Spleen (tissue), 11 donors: Measurements from ENCODE around the gene MMD2. TPM values are rescaled to one million over a fixed set of nuclear protein-coding genes. Genes with fewer than 3 reads are reported as not detected.
"Not testable (repeated sequence)": the region's sequence is repeated elsewhere in the genome, so short reads cannot be mapped to it uniquely, and the experiment has no call there.

Experiments used
- DNase-seq: peaks from one replicate; pipeline ENCODE4 v3.0.0-alpha.2; 2020
- H3K27ac ChIP-seq, 8 donors: fragments of 200-600 bp; sonication (generic) in 7 of 8; 1 replicate in 4 of 8; 2 replicates in 4 of 8; pipeline versions ENCODE4 v1.5.0 to v1.8.0; 2016 to 2021; ENCODE audit warnings: inconsistent platforms in 4 of 8, mild to moderate bottlenecking in 4 of 8, moderate library complexity in 1 of 8
- H3K27me3 ChIP-seq, 7 donors: fragments of 200-600 bp; sonication (generic) in 6 of 7; replicated peaks in 1 of 7; 1 replicate in 4 of 7; 2 replicates in 3 of 7; pipeline versions ENCODE4 v1.5.0 to v1.8.0; 2016 to 2021; ENCODE audit warnings: inconsistent platforms in 3 of 7, mild to moderate bottlenecking in 1 of 7
- H3K36me3 ChIP-seq, 6 donors: fragments of 200-600 bp; sonication (generic) in 5 of 6; 1 replicate in 4 of 6; 2 replicates in 2 of 6; pipeline versions ENCODE4 v1.5.0 to v1.8.0; 2016 to 2021; ENCODE audit warnings: inconsistent platforms in 2 of 6
- H3K4me1 ChIP-seq, 6 donors: fragments of 200-600 bp; sonication (generic) in 5 of 6; 1 replicate in 3 of 6; 2 replicates in 3 of 6; pipeline versions ENCODE4 v1.5.0 to v1.8.0; 2016 to 2021; ENCODE audit warnings: inconsistent platforms in 3 of 6
- H3K4me3 ChIP-seq, 8 donors: fragments of 200-600 bp; sonication (generic) in 7 of 8; 1 replicate in 4 of 8; 2 replicates in 4 of 8; pipeline versions ENCODE4 v1.5.0 to v1.8.0; 2016 to 2021; ENCODE audit warnings: inconsistent platforms in 4 of 8, mild to moderate bottlenecking in 4 of 8, moderate library complexity in 2 of 8
- H3K9me3 ChIP-seq, 8 donors: fragments of 200-600 bp; sonication (generic) in 7 of 8; 1 replicate in 4 of 8; 2 replicates in 4 of 8; pipeline versions ENCODE4 v1.5.0 to v1.8.0; 2016 to 2021; ENCODE audit warnings: inconsistent platforms in 4 of 8
- CTCF ChIP-seq, 11 experiments: fragments of 200-600 bp in 7 of 11; fragments of 450-650 bp in 4 of 11; sonication (generic) in 4 of 11; IDR thresholded peaks in 8 of 11; conservative IDR thresholded peaks in 3 of 11; 1 replicate in 7 of 11; 2 replicates in 4 of 11; pipeline versions ENCODE4 v1.4.0 to v1.8.0; 2016 to 2021; ENCODE audit warnings: antibody characterized with exemption in 11 of 11, inconsistent platforms in 4 of 11, mild to moderate bottlenecking in 1 of 11
- POLR2A ChIP-seq, 3 donors: fragments of 450-650 bp; IDR thresholded peaks; one replicate each; pipeline ENCODE4 v1.5.1; 2017; ENCODE audit warnings: antibody characterized with exemption in 3 of 3, mild to moderate bottlenecking in 1 of 3
- POLR2AphosphoS5 ChIP-seq, 3 donors: sonication (generic); formaldehyde crosslinking; IDR thresholded peaks; one replicate each; pipeline ENCODE4 v1.5.1; 2017; ENCODE audit warnings: antibody characterized with exemption in 3 of 3
- WGBS, 5 donors: extraction: QIAGEN DNeasy Blood & Tissue Kit in 3 of 5; methylation state at CpG; one replicate each; pipeline versions ENCODE4 v1.1.5 to v1.1.7; 2013 to 2018; 5-methylcytosine and 5-hydroxymethylcytosine counted together
- intact Hi-C: fragments of 100-400 bp; cut with DNase I; formaldehyde crosslinking; loops from one replicate; pipeline ENCODE4 v1.15.0; 2023; ENCODE audit warnings: low total_unique reads
- polyA plus RNA-seq, 3 donors: library from polyadenylated mRNA; stranded (reverse); fragments of 200-250 nt; gene quantifications; one replicate each; pipeline ENCODE4 v1.2.1, GENCODE V29; 2013
- total RNA-seq, 7 donors: library from RNA; depleted of rRNA in 3 of 7; stranded (reverse); fragments of >200 nt in 3 of 7; fragmentation: NEBNext Ultra II Directional in 4 of 7; extraction: Animal tissue kit (Norgen Biotek cat#: 25700) in 4 of 7; gene quantifications; one replicate each; pipeline versions ENCODE4 v1.1.0 to v1.2.1, GENCODE V29; 2016 to 2021
- donor health status: healthy with polysubstance abuse.
- donor health status: DM: no; HTN: no; CAD: no; lungs with moderate emphysema.
- donor health status: DM: no; HTN: no; CAD: no.
- donor health status: Bipolar disorder and iron deficiency.
- donor health status: healthy.
- donor health status: DM: no; HTN: no; CAD: no.
- donor health status: DM: yes; HTN: yes; CAD: no.

MMD2 gene
- total and polyA plus RNA-seq, 10 donors, result not detected

DNA sequence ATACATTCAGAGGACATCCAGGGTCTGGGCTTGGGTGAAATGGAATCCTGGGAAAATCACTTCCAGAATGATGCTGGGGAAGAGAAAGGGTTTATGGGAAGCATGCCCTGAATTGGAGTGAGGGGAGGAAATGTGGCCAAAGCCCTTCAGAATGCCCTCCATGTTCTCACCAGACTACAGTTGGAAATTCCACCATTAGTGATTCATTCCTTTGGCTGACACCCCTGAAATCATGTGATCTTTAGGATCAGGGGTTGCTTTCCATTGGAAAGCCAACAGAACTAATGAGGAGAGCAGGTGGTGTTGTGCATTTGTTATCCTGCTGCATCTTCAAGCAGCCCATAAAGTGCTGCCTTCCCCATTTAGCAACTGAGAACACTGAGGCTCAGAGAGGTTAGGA, 54.6 kb downstream of the MMD2 start:
- Histone ChIP-seq H3K4me1 (no peaks in the 10 kb centered on the region), H3K4me3 (no peak overlapping the region), H3K36me3 (no peaks in the 10 kb centered on the region), H3K27ac (no peak overlapping the region), H3K27me3 (peaks cover 0 to 48% (median 0%) of the 10 kb centered on the region in 7 donors), H3K9me3 (peaks cover 0 to 9% (median 0%) of the 10 kb centered on the region in 8 donors)
- intact Hi-C loops, result no loop called here
- TF ChIP-seq POLR2AphosphoS5 (IDR thresholded peaks at IDR 0.05) (no peak), POLR2A (IDR thresholded peaks at IDR 0.05) (no peak), CTCF (IDR thresholded peaks at IDR 0.05 in 8 of 11, conservative IDR thresholded peaks at IDR 0.05 in 3 of 11) (no peak)
- DNase-seq, result no peak

DNA sequence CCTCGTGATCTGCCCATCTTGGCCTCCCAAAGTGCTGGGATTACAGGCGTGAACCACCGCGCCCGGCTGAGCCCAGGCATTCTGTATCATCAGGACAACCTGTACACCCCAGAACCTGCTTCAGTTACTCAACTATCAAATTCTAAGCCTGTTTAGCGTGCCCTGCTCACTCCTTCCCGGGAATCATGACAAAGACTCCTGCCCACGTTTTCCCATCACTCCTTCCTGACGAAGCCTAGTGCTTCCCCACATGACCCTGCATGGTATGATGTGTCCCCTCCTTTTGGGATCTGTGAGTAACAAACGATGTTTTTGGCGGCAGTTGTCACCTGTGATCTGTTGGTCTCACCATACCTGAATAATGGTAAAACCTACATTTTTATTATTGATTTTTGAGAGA, 63.2 kb downstream of the MMD2 start:
- no peak overlapping the region for H3K27ac ChIP-seq
- no peak for DNase-seq
- H3K4me3 ChIP-seq, result no peak overlapping the region
- intact Hi-C loops, result no loop called here
- no peak for TF ChIP-seq POLR2AphosphoS5 (IDR thresholded peaks at IDR 0.05)
- TF ChIP-seq POLR2A (IDR thresholded peaks at IDR 0.05), result no peak
- no peak for TF ChIP-seq CTCF (IDR thresholded peaks at IDR 0.05 in 8 of 11, conservative IDR thresholded peaks at IDR 0.05 in 3 of 11)
- H3K27me3 ChIP-seq, result peaks cover 0 to 11% (median 0%) of the 10 kb centered on the region in 7 donors
- H3K4me1 ChIP-seq, result no peaks in the 10 kb centered on the region
- no peaks in the 10 kb centered on the region for H3K36me3 ChIP-seq
- 81 to 86% (median 83%) methylated on average over 11 of the region's 11 CpGs for WGBS, 5 donors
- peaks cover 0 to 15% (median 10%) of the 10 kb centered on the region in 8 donors for H3K9me3 ChIP-seq

DNA sequence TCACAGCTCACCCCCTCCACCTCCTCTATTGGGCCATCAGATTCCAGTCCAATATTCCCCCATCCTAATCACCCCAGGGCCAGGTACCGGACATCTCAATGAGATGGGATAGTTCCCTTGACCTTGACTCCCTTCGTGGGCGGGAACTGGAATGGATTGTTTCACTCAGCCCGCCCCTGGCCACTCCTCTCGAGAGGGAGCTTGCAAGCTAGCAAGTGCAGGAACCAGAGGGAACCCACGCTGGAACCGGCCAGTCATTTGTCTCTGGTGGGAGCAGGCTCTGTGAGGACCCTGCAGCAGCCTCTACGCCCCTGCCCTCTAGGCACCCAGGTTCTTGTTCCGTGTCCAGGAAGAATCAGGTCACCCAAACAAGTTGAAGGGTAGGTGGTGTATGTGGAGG, 64.5 kb downstream of the MMD2 start:
- intact Hi-C loops, result no loop called here
- no peak for DNase-seq
- Histone ChIP-seq H3K4me1 (no peaks in the 10 kb centered on the region), H3K4me3 (no peak overlapping the region), H3K36me3 (no peaks in the 10 kb centered on the region), H3K9me3 (peaks cover 0 to 15% (median 10%) of the 10 kb centered on the region in 8 donors), H3K27me3 (peaks cover 0 to 6% (median 0%) of the 10 kb centered on the region in 7 donors), H3K27ac (no peak overlapping the region)
- 81 to 93% (median 89%) methylated on average over 9 of the region's 9 CpGs for WGBS, 5 donors
- TF ChIP-seq POLR2A (IDR thresholded peaks at IDR 0.05) (no peak), CTCF (IDR thresholded peaks at IDR 0.05 in 8 of 11, conservative IDR thresholded peaks at IDR 0.05 in 3 of 11) (no peak), POLR2AphosphoS5 (IDR thresholded peaks at IDR 0.05) (no peak)

DNA sequence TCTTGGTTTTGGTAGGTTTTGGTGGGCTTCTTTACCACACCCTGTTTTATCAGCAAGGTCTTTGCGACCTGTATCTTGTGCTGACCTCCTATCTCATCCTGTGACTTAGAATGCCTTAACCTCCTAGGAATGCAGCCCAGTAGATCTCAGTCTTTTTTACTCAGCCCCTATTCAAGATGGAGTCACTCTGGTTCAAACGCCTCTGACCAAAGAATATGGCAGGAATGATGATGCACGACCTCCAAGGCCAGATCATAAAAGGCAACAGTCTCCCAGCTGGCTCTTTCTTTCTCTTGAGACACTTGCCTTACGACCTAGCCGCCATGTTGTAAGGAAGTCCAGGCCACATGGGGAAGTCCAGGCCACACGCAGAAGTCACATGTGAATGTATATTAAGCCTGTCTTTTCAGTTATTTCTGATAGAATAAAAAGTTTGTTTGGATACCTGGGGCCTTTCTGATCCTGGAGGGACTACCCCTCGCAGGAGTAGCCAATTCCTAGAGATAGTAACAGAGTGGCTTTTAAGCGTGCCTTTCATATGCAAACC, 65.0 kb downstream of the MMD2 start:
- WGBS, 5 donors, result 82 to 87% (median 86%) methylated on average over 8 of the region's 8 CpGs
- intact Hi-C loops, result no loop called here

DNA sequence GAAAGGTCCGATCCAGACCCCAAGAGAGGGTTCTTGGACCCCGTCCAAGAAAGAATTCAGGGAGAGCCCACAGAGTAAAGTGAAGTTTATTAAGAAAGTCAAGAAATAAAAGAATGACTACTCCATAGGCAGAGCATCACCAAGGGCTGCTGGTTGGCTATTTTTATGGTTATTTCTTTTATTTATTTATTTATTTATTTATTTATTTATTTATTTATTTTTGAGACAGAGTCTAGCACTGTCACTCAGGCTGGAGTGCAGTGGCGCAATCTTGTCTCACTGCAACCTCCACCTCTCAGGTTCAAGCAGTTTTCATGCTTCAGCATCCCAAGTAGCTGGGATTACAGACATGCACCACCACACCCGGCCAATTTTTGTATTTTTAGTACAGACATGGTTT, 65.8 kb downstream of the MMD2 start:
- intact Hi-C loops, H3K27ac ChIP-seq, H3K4me1 ChIP-seq, H3K36me3 ChIP-seq, H3K4me3 ChIP-seq, DNase-seq: not testable (repeated sequence)
- Histone ChIP-seq H3K9me3 (peaks cover 0 to 15% (median 10%) of the 10 kb centered on the region in 8 donors), H3K27me3 (peaks cover 0 to 17% (median 0%) of the 10 kb centered on the region in 7 donors)
- WGBS, 5 donors, result 75 to 92% (median 87%) methylated on average over 4 of the region's 4 CpGs

More for the DNA sequence above, 65.0 kb downstream of the MMD2 start:
- DNase-seq, result no peak
- H3K36me3 ChIP-seq, result no peaks in the 10 kb centered on the region
- no peak overlapping the region for H3K27ac ChIP-seq
- no peak for TF ChIP-seq POLR2AphosphoS5 (IDR thresholded peaks at IDR 0.05)
- TF ChIP-seq CTCF (IDR thresholded peaks at IDR 0.05 in 8 of 11, conservative IDR thresholded peaks at IDR 0.05 in 3 of 11), result no peak
- TF ChIP-seq POLR2A (IDR thresholded peaks at IDR 0.05), result no peak
- peaks cover 0 to 8% (median 0%) of the 10 kb centered on the region in 7 donors for H3K27me3 ChIP-seq
- H3K4me1 ChIP-seq, result no peaks in the 10 kb centered on the region
- H3K4me3 ChIP-seq, result no peak overlapping the region
- peaks cover 0 to 15% (median 10%) of the 10 kb centered on the region in 8 donors for H3K9me3 ChIP-seq

DNA sequence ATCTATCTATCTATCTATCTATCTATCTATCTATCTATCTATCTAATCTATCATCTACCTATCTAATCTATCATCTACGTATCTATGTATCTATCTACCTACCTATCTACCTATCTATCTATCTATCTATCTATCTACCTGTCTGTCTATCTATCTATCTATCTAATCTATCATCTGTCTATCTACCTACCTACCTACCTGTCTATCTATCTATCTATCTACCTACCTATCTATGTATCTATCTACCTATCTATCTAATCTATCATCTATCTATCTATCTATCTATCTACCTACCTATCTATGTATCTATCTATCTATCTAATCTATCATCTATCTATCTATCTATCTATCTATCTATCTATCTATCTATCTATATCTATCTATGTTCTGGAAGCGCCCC, 67.5 kb downstream of the MMD2 start:
- Histone ChIP-seq H3K27me3 (peaks cover 0 to 27% (median 0%) of the 10 kb centered on the region in 7 donors), H3K9me3 (peaks cover 0 to 15% (median 10%) of the 10 kb centered on the region in 8 donors)
- 51 to 81% (median 67%) methylated on average over 2 of the region's 2 CpGs for WGBS, 5 donors
- H3K36me3 ChIP-seq, H3K4me1 ChIP-seq, DNase-seq, intact Hi-C loops, H3K4me3 ChIP-seq, H3K27ac ChIP-seq: not testable (repeated sequence)
